Liver (tissue), 9 donors: ENCODE results near the gene PCGF6. TPM values are rescaled to one million over a fixed set of nuclear protein-coding genes. Genes with fewer than 3 reads are reported as not detected.

Experiments
- DNase-seq: peaks from one replicate; pipeline ENCODE4 v3.0.0-alpha.2; 2017; ENCODE audit warnings: low spot score
- H3K27ac ChIP-seq, 2 donors: one replicate each; pipeline ENCODE4 v1.7.0; 2013; ENCODE audit warnings: inconsistent platforms in 2 of 2, low read length in 2 of 2, control low read depth in 1 of 2, low read depth in 1 of 2, mild to moderate bottlenecking in 1 of 2
- H3K27me3 ChIP-seq, 4 donors: one replicate each; pipeline versions ENCODE4 v1.6.1 to v1.7.0; 2013; ENCODE audit warnings: low read length in 3 of 4, inconsistent platforms in 1 of 4, mild to moderate bottlenecking in 1 of 4, moderate library complexity in 1 of 4; ENCODE audit not compliant: control insufficient read depth in 4 of 4, insufficient read depth in 4 of 4
- H3K36me3 ChIP-seq, 4 donors: one replicate each; pipeline versions ENCODE4 v1.6.1 to v1.7.0; 2013; ENCODE audit warnings: low read length in 3 of 4, mild to moderate bottlenecking in 3 of 4, low read depth in 1 of 4, moderate library complexity in 1 of 4; ENCODE audit not compliant: control insufficient read depth in 4 of 4, insufficient read depth in 3 of 4
- H3K4me1 ChIP-seq, 4 donors: one replicate each; pipeline versions ENCODE4 v1.6.1 to v1.7.0; 2013; ENCODE audit warnings: low read length in 3 of 4, mild to moderate bottlenecking in 3 of 4, moderate library complexity in 1 of 4; ENCODE audit not compliant: control insufficient read depth in 4 of 4, insufficient read depth in 4 of 4
- H3K4me3 ChIP-seq, 3 donors: one replicate each; pipeline versions ENCODE4 v1.6.1 to v1.7.0; 2013; ENCODE audit warnings: low read length in 3 of 3, control low read depth in 1 of 3, low read depth in 1 of 3, mild to moderate bottlenecking in 1 of 3
- H3K9ac ChIP-seq, 2 donors: one replicate each; pipeline ENCODE4 v1.7.0; 2013; ENCODE audit warnings: low read length in 2 of 2, mild to moderate bottlenecking in 2 of 2, moderate library complexity in 2 of 2, control low read depth in 1 of 2, low read depth in 1 of 2
- H3K9me3 ChIP-seq, 4 donors: one replicate each; pipeline versions ENCODE4 v1.6.1 to v1.7.0; 2013; ENCODE audit warnings: low read length in 3 of 4; ENCODE audit not compliant: control insufficient read depth in 4 of 4
- EGR1 ChIP-seq, 2 donors: IDR thresholded peaks; 2 replicates each; pipeline ENCODE4 v1.6.1; 2016 to 2018; ENCODE audit warnings: antibody characterized with exemption in 2 of 2, low read depth in 2 of 2
- FOXA1 ChIP-seq: IDR thresholded peaks from 2 replicates; pipeline ENCODE4 v1.6.1; 2016; ENCODE audit warnings: antibody characterized with exemption
- FOXA2 ChIP-seq: IDR thresholded peaks from 2 replicates; pipeline ENCODE4 v1.6.1; 2016; ENCODE audit warnings: antibody characterized with exemption
- GABPA ChIP-seq, 2 donors: IDR thresholded peaks in 1 of 2; conservative IDR thresholded peaks in 1 of 2; 2 replicates each; pipeline ENCODE4 v1.6.1; 2016; ENCODE audit warnings: antibody characterized with exemption in 2 of 2, mild to moderate bottlenecking in 1 of 2, moderate library complexity in 1 of 2
- HNF4A ChIP-seq, 2 donors: conservative IDR thresholded peaks; 2 replicates each; pipeline ENCODE4 v1.6.1; 2016; ENCODE audit warnings: antibody characterized with exemption in 2 of 2, mild to moderate bottlenecking in 2 of 2
- HNF4G ChIP-seq: IDR thresholded peaks from 2 replicates; pipeline ENCODE4 v1.6.1; 2016; ENCODE audit warnings: antibody characterized with exemption
- NR2F2 ChIP-seq: IDR thresholded peaks from 2 replicates; pipeline ENCODE4 v1.6.1; 2016; ENCODE audit warnings: antibody characterized with exemption
- RAD21 ChIP-seq, 2 donors: IDR thresholded peaks; 2 replicates each; pipeline ENCODE4 v1.6.1; 2016; ENCODE audit warnings: antibody characterized with exemption in 2 of 2, mild to moderate bottlenecking in 2 of 2
- RXRA ChIP-seq, 2 donors: IDR thresholded peaks; 2 replicates each; pipeline ENCODE4 v1.6.1; 2017 to 2018; ENCODE audit warnings: antibody characterized with exemption in 2 of 2, mild to moderate bottlenecking in 1 of 2
- SP1 ChIP-seq: IDR thresholded peaks from 2 replicates; pipeline ENCODE4 v1.6.1; 2018; ENCODE audit warnings: antibody characterized with exemption, mild to moderate bottlenecking
- TAF1 ChIP-seq: conservative IDR thresholded peaks from 2 replicates; pipeline ENCODE4 v1.6.1; 2016; ENCODE audit warnings: antibody characterized with exemption, mild to moderate bottlenecking
- YY1 ChIP-seq: IDR thresholded peaks from 2 replicates; pipeline ENCODE4 v1.6.1; 2016; ENCODE audit warnings: antibody characterized with exemption, mild to moderate bottlenecking
- WGBS: extraction: QIAGEN DNeasy Blood & Tissue Kit; methylation state at CpG from one replicate; pipeline ENCODE4 v1.1.7; 2013; 5-methylcytosine and 5-hydroxymethylcytosine counted together
- polyA plus RNA-seq, 2 donors: library from polyadenylated mRNA; stranded (reverse) in 1 of 2; unstranded in 1 of 2; fragments of 200-250 nt in 1 of 2; fragments of >200 nt in 1 of 2; fragmentation: Nextera tagmentation in 1 of 2; extraction: Ambion mirVana in 1 of 2; gene quantifications; one replicate each; pipeline versions ENCODE4 v1.2.1 to v1.2.3, GENCODE V29; 2013 to 2015
- total RNA-seq, 2 donors: library from RNA; depleted of rRNA; stranded (reverse); fragments of >200 nt; gene quantifications; one replicate each; pipeline ENCODE4 v1.2.3, GENCODE V29; 2014
- TF ChIP-seq, protein P1 (sequence below): fragments of 150-350 bp; IDR thresholded peaks from 2 replicates; pipeline ENCODE4 v1.5.1; 2017; ENCODE audit warnings: improper control_type of control experiment, low read depth, low read length; ENCODE audit not compliant: missing input control
- TF ChIP-seq, protein P2 (sequence below): IDR thresholded peaks from 2 replicates; pipeline ENCODE4 v1.6.1; 2016; ENCODE audit warnings: antibody characterized with exemption, mild to moderate bottlenecking
- TF ChIP-seq, protein P3 (sequence below): IDR thresholded peaks from 2 replicates; pipeline ENCODE4 v1.6.1; 2016; ENCODE audit warnings: antibody characterized with exemption
- TF ChIP-seq, protein P4 (sequence below): IDR thresholded peaks from 2 replicates; pipeline ENCODE4 v1.6.1; 2016; ENCODE audit warnings: antibody characterized with exemption
- donor health status: healthy.
- donor health status: healthy.
- donor health status: healthy.
- donor health status: healthy.
- donor health status: healthy.

PCGF6 gene
- total and polyA plus RNA-seq, 4 donors: 5.3 to 8.0 (median 6.2) TPM

DNA sequence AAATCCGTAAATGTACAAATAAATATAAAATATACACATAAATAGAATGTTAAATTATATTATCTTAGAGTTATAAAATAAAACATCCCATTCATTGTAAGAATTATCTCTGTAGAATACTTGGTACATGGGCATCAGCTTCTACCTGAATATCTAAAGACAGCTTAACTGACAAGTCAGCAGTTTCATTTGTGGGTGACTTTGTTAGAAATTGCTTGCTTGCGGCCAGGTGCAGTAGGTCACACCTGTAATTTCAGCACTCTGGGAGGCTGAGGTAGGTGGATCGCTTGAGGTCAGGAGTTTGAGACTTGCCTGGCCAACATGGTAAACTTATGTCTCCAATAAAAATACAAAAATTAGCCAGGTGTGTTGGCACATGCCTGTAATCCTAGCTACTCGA is 14.6 kb downstream of the PCGF6 start:
- no peaks in the 10 kb centered on the region for H3K9me3 ChIP-seq
- no peak overlapping the region for H3K27ac ChIP-seq
- H3K9ac ChIP-seq: no peak overlapping the region
- no peak overlapping the region for H3K4me3 ChIP-seq
- TF ChIP-seq GABPA (IDR thresholded peaks at IDR 0.05 in 1 of 2, conservative IDR thresholded peaks at IDR 0.05 in 1 of 2) (no peak), RXRA (IDR thresholded peaks at IDR 0.05) (no peak), HNF4A (conservative IDR thresholded peaks at IDR 0.05) (no peak), EGR1 (IDR thresholded peaks at IDR 0.05; ENCODE audit: low read depth in 2 of 2) (no peak), SP1 (no peak), YY1 (no peak), FOXA2 (no peak), RAD21 (IDR thresholded peaks at IDR 0.05) (no peak), TAF1 (no peak), HNF4G (no peak), FOXA1 (no peak)
- TF ChIP-seq, protein P1, sequence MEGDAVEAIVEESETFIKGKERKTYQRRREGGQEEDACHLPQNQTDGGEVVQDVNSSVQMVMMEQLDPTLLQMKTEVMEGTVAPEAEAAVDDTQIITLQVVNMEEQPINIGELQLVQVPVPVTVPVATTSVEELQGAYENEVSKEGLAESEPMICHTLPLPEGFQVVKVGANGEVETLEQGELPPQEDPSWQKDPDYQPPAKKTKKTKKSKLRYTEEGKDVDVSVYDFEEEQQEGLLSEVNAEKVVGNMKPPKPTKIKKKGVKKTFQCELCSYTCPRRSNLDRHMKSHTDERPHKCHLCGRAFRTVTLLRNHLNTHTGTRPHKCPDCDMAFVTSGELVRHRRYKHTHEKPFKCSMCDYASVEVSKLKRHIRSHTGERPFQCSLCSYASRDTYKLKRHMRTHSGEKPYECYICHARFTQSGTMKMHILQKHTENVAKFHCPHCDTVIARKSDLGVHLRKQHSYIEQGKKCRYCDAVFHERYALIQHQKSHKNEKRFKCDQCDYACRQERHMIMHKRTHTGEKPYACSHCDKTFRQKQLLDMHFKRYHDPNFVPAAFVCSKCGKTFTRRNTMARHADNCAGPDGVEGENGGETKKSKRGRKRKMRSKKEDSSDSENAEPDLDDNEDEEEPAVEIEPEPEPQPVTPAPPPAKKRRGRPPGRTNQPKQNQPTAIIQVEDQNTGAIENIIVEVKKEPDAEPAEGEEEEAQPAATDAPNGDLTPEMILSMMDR: no peak
- TF ChIP-seq, protein P2, sequence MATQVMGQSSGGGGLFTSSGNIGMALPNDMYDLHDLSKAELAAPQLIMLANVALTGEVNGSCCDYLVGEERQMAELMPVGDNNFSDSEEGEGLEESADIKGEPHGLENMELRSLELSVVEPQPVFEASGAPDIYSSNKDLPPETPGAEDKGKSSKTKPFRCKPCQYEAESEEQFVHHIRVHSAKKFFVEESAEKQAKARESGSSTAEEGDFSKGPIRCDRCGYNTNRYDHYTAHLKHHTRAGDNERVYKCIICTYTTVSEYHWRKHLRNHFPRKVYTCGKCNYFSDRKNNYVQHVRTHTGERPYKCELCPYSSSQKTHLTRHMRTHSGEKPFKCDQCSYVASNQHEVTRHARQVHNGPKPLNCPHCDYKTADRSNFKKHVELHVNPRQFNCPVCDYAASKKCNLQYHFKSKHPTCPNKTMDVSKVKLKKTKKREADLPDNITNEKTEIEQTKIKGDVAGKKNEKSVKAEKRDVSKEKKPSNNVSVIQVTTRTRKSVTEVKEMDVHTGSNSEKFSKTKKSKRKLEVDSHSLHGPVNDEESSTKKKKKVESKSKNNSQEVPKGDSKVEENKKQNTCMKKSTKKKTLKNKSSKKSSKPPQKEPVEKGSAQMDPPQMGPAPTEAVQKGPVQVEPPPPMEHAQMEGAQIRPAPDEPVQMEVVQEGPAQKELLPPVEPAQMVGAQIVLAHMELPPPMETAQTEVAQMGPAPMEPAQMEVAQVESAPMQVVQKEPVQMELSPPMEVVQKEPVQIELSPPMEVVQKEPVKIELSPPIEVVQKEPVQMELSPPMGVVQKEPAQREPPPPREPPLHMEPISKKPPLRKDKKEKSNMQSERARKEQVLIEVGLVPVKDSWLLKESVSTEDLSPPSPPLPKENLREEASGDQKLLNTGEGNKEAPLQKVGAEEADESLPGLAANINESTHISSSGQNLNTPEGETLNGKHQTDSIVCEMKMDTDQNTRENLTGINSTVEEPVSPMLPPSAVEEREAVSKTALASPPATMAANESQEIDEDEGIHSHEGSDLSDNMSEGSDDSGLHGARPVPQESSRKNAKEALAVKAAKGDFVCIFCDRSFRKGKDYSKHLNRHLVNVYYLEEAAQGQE: no peak
- TF ChIP-seq, protein P3, sequence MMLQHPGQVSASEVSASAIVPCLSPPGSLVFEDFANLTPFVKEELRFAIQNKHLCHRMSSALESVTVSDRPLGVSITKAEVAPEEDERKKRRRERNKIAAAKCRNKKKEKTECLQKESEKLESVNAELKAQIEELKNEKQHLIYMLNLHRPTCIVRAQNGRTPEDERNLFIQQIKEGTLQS: no peak
- TF ChIP-seq, protein P4, sequence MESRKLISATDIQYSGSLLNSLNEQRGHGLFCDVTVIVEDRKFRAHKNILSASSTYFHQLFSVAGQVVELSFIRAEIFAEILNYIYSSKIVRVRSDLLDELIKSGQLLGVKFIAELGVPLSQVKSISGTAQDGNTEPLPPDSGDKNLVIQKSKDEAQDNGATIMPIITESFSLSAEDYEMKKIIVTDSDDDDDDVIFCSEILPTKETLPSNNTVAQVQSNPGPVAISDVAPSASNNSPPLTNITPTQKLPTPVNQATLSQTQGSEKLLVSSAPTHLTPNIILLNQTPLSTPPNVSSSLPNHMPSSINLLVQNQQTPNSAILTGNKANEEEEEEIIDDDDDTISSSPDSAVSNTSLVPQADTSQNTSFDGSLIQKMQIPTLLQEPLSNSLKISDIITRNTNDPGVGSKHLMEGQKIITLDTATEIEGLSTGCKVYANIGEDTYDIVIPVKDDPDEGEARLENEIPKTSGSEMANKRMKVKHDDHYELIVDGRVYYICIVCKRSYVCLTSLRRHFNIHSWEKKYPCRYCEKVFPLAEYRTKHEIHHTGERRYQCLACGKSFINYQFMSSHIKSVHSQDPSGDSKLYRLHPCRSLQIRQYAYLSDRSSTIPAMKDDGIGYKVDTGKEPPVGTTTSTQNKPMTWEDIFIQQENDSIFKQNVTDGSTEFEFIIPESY: no peak
- H3K4me1 ChIP-seq: no peaks in the 10 kb centered on the region
- H3K36me3 ChIP-seq: peaks cover 0 to 17% (median 7%) of the 10 kb centered on the region in 4 donors
- 98% methylated on average over 4 of the region's 4 CpGs for WGBS
- H3K27me3 ChIP-seq: no peaks in the 10 kb centered on the region
- DNase-seq: no peak

DNA sequence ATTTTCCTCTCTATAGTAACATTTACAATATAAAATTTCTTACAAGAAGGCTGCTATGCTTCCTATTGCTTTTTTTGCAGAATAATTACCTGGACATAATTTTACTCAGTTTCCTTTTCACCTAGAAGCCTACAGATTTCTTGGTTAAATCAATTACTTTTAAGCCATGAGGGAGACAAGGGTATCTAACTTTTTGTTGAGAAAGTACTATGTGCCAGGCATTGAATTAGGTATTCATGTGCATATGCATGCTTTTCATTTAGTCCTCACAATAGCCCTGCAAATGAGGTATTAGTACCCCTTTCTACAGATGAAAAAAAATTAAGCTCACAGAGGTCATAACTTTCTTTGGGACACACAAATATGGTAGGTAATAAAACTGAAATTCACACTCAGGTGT is 16.4 kb downstream of the PCGF6 start:
- no peak overlapping the region for H3K9ac ChIP-seq
- H3K36me3 ChIP-seq: peaks cover 2 to 17% (median 8%) of the 10 kb centered on the region in 4 donors
- H3K4me3 ChIP-seq: no peak overlapping the region
- DNase-seq: no peak
- H3K27ac ChIP-seq: no peak overlapping the region
- no peaks in the 10 kb centered on the region for H3K9me3 ChIP-seq
- no peaks in the 10 kb centered on the region for H3K27me3 ChIP-seq
- no peaks in the 10 kb centered on the region for H3K4me1 ChIP-seq
- TF ChIP-seq, protein P3: no peak
- no peak for TF ChIP-seq TAF1
- TF ChIP-seq, protein P2: no peak
- TF ChIP-seq RAD21 (IDR thresholded peaks at IDR 0.05): no peak
- TF ChIP-seq NR2F2: no peak
- no peak for TF ChIP-seq HNF4A (conservative IDR thresholded peaks at IDR 0.05)
- TF ChIP-seq FOXA1: no peak
- TF ChIP-seq, protein P4: no peak
- TF ChIP-seq SP1: no peak
